GM21390 (cell line): ENCODE measurements around the gene RIPPLY3.
"Not testable (repeated sequence)": the region's sequence is repeated elsewhere in the genome, so short reads cannot be mapped to it uniquely, and the experiment has no call there.

Experiments
- ATAC-seq: cut with Tn5 transposase; IDR thresholded peaks from one replicate; pipeline ENCODE4 v1.9.1; 2021; ENCODE audit not compliant: unreplicated experiment

Gene RIPPLY3

DNA sequence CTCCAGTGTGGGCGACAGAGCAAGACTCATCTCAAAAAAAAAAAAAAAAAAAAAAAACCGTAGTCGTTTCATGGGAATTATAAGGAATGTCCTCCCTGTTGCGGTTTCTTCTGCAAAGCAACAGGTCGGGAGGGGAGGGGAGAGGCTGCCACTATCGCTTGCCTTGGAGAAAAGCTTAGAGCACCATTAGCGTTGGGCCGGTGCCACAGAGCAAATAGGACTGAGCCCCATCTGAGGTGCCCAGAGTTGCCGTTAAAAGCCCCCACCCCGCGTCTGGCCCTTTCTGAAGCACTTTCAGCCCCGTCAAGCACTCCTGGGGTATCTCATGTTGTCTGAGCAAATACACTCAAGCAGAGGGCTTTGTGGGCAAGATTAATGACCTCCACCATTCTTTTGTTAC, 2.2 kb downstream of the RIPPLY3 start:
- ATAC-seq = no peak

DNA sequence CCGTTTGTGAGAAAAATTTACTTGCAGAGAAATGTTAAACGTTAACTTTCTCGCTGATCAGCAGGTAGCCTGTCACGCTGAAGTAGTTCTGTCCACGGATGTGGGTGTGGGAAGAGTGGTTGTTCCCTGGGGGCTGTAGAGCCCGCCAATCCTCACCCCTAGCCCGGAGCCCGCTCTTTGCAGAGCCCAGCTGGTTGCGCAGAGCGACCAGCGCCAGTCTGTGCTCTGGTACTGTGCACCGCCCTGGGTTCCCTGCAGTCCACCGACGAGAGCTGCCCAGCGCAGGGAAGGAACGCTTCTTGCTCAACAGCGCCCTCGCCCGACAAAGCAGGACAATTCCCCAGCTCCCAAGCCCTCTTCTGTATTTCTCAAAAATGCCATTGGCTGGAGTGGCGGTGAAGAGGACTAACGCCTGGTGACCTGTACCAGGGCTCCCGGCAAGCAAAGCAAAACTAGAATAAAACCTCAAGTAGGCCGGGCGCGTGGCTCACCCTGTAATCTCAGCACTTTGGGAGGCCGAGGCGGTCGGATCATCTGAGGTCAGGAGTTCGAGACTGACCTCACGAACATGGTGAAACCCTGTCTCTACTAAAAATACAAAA, 3.3 kb downstream of the RIPPLY3 start:
- ATAC-seq = peak; percentile 92

DNA sequence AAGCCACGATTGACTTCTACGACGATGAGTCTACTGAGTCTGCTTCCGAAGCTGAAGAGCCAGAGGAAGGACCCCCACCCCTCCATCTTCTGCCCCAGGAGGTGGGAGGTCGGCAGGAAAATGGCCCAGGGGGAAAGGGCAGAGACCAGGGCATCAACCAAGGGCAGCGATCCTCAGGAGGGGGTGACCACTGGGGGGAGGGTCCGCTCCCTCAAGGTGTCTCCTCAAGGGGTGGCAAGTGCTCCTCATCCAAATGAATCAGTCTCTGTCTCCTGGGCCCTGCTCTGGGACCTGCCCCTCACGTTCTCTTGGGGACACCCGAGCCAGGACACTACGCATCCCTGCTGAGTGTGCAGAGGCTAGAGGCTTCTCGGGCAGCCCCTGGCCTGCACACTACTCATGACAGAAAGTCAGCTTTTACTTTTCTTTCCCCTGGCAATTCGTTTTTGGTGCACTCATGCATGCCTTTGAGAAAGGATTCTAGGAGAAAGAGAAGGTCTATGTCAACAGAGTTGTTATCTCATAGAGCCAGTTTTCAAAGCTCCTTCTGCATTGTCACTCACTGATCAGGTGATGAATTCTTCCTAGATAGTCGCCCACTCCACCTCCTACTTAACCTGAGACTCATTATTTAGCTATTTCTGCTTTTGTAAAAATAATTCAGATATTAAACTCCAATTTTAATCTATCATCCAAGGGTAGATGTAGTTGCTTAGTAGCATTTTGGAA, 11.6 kb downstream of the RIPPLY3 start:
- ATAC-seq = no peak

DNA sequence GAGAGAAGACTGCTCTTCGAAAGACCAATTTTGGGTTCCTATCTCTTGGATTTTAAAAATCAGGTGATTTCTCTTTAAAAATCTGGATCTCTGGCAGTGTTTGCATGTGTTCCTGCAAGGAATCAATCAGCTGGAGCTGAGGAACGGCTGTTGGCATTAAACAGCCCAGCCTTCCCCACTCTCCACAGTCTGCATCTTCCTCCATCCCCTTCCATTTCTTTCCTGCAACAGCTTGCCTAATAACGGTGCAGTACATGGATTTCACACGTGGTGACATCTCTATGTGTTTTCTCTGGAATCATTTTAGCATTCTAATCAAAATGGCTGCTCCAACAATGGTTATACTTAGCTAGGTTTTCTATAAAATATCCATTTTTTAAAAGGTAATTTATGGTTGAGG, 20.0 kb downstream of the RIPPLY3 start:
- ATAC-seq = no peak

DNA sequence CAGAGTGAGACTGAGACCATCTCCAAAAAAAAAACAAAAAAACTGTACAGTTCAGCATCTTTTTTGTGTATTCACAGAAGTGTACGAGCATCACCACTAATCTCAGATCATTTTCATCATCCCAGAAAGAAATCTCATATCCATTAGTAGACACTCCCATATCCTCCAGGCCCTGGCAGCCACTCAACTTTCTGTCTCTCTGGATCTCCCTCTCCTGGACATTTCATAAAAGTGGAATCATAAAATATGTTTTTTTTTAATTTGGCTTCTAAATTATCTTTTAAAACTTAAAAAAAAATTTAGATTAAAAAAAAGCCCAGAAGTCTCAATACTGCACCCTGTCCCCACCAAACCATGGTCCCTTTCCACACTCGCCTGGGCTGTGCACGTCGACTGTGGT, 22.1 kb downstream of the RIPPLY3 start:
- no peak for ATAC-seq

DNA sequence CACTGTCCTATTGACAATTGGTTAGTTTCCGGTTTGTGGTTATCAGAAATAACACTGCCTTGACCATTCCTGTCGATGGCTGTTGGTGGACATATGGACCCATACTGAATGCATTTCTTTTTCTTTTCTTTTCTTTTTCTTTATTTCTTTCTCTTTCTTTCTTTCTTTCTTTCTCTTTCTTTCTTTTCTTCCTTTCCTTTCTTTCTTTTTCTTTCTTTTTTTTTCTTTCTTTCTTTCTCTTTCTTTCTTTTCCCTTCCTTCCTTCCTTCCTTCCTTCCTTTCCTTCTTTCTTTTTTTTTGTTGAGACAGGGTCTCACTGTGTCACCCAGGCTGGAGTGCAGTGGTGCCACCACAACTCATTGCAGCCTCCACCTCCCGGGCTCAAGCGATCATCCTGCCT, 24.4 kb downstream of the RIPPLY3 start:
- ATAC-seq = no peak

DNA sequence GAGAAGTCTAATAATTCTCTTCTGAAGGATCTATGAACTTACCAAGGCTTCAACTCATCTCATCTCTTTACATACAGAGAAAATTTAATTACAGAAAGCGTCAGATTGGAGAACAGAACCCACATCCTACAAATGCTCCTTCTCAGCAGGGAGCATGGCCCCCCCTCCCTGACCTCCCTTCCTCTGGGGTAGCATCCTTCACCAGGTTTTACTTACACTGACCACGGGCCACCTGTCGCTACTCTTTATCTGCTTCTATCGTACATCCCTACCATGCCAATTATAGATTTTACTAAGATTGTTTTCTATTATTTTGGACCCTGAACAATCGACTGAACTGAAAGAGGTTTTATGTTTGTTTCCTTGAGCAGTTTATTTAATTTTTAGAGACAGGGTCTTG, 25.8 kb downstream of the RIPPLY3 start:
- ATAC-seq = no peak

DNA sequence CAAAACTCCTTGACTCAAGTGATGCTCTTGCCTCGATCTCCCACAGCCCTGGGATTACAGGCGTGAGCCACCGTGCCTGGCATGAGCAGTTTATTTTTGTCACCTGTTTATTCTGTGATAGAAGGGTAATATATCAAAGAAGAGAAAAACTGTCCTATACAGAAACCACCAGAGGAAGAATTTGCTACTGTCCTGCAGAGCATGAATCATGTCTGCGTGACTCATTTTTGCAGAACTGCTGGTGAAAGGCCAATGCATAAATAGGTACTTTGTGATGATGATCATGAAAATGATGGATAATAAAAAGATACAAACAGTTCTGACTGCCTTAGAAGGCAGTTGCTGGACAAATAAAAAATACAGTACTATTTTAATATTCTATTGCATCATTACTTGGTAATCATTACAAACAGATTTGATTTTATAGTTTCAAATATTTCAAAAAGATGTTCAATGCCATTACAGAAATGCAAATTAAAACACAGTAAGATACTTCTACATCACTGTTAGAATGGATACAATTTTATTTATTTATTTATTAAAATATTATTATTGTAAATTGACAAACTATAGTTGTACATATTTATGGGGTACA, 26.5 kb downstream of the RIPPLY3 start:
- no peak for ATAC-seq

DNA sequence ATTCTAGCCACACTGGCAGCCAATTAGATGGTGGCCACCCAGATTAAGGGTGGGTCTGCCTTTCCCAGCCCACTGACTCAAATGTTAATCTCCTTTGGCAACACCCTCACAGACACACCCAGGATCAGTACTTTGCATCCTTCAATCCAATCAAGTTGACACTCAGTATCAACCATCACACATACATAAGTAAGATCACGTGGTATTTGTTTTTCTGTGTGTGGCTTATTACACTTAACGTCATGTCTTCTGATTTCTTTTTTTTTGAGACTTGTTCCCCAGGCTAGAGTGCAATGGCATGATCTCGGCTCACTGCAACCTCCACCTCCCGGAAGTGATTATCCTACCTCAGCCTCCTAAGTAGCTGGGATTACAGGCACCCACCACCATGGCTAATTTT, 27.9 kb downstream of the RIPPLY3 start:
- ATAC-seq = not testable (repeated sequence)

DNA sequence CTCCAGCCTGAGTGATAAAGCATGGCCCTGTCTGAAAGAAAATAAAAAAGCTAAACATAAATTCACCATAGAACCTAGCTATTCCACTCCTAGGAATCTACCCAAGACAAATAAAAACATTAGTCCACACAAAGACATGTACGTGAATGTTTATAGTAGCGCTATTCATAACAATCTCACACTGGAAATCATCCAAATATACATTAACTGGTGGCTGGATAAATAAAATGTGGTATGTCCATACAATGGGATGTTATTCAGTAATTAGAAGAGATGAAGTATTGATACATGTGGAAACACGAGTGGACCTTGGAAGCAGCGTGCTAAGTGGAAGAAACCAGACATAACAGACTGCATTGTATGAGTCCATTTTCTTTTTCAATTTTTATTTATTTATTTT, 29.7 kb downstream of the RIPPLY3 start:
- no peak for ATAC-seq

DNA sequence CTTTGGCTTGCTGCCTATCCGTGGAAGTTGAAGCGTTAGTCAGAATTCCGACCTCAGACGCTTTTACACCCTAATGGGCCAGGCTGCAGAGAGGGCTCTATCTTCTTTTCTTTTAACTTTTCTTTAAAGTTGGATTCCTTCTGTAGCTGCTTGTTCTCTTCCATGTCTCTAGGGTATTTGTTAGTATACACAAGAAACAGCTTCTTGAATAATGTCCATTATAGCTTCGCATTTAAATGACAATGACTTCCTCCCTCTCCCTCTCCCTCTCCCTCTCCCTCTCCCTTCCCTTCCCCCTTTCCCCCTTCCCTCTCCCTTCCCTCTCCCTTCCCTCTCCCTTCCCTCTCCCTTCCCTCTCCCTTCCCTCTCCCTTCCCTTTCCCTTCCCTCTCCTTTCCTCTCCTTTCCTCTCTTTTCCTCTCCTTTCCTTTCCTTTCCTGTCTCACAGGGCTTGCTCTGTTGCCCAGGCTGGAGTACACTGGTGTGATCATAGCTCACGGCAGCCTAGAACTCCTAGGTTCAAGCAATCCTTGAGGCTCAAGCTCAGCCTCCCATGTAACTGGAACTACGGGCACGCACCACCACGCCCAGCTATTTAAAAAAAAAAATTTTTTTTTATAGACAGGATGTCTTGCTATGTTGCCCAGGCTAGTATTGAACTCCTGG, 33.0 kb downstream of the RIPPLY3 start:
- no peak for ATAC-seq

DNA sequence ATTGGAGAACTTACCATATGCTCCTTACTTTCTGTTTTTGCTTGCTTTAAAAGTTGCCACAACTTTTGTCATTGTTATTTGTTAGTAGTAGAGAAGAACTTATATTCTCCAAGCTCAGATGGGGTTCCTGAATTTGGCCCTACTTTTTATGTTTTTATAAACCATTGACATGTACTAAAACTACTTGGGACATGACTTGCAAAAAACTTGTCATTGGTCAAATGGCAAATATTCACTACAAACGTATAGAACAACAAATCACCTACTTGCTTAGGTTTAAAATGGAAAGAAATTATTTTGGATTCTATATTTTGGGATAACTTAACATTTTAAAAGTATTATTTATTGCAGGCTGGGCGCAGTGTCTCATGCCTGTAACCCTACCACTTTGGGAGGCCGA, 33.7 kb downstream of the RIPPLY3 start:
- ATAC-seq = no peak

DNA sequence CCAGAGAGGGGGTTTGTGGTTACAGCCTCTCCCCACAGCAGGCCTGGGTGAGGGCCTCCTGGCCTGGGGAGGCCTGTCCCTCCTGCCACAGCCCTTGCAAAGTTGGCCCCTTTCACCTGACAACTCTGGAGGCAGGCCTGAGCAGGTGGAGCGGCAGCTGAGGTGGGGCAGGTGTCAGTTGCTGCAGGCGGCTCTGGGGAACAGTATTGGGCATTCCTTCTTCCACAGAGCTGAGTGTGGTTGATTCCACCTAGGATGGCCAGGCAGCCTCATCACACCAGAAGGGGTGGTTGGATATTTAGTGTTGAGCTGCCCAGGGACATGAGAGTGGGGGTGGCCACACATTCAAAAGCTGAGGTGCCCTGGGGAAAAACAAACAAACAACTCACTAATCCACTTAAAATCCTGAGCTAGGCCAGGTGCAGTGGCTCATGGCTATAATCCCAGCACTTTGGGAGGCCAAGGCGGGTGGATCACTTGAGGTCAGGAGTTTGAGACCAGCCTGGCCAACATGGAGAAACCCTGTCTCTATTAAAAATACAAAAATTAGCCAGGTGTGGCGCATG, 35.3 kb downstream of the RIPPLY3 start:
- ATAC-seq = no peak

DNA sequence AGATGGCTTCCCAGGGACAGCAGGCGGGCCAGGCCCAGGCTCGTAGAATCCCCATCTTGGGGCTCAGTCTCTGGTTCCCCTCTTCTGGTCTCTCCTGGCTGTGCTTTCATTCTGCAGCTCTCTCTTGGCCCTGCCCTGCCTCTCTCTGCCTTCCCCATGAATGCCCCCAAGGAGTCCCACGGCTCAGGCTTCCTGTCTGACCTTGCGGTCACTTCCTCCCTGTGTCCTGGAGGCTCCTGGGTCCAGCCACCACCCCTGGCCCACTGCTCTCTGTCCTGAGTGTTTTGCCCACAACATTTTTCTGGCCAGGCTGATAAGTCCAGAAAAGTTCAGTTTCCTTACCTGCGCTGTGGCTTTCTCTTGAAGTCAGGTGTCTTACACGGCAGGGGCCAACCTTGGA, 37.3 kb downstream of the RIPPLY3 start:
- no peak for ATAC-seq

DNA sequence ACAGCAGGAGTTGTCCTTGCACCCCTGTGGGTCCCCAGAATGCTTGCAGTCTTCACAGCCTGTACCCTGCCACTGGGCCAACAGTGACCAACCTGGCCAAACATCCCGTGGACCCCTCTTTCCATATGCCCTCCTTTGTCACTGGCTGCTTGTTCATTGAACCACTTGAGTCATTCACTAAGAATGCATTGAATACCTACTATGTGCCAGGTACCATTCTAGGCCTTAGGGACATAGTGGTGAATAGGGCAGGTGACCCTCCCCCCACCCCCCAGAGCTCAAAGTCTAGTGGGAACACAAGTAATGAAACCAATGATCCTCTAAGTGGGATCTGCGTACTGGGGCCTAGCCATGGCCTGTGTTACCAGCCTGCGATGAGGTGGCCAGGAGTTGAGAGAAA, 38.1 kb downstream of the RIPPLY3 start:
- ATAC-seq = no peak

DNA sequence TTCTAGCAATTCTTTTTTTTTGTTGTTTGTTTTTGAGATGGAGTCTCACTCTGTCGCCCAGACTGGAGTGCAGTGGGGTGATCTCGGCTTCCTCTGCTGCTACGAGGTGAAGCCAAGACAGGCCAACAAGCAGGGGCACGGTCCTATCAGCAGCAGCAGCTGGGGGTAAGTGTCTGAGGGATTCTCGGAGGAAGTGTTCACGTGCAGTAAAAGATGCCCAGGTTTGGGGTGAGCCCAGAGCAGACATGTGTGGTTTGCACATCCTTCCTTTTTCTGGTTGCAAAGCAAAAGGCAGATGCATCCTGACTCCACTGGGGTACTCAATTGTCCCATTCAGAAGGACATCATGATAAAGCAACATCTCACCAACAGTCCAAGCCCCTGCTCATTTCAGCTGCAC, 38.6 kb downstream of the RIPPLY3 start:
- no peak for ATAC-seq

DNA sequence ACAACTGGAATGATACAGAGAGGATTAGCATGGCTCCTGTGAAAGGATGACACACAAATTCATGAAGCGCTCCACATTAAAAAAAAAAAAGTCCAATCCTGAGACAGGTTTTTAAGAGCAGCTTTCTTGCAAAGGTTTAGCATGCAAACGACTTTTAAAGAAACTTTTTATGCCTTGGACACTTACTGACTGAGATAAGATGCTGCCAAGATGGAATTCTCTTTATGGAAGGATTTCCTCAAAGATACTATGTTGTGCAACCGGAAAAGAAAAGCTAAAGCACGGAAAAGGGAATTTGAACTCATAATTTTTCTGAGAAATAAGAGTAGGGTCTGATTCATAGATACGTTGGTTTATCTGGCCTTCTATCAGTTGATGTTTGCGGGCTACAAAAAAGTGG, 39.1 kb downstream of the RIPPLY3 start:
- ATAC-seq = no peak

DNA sequence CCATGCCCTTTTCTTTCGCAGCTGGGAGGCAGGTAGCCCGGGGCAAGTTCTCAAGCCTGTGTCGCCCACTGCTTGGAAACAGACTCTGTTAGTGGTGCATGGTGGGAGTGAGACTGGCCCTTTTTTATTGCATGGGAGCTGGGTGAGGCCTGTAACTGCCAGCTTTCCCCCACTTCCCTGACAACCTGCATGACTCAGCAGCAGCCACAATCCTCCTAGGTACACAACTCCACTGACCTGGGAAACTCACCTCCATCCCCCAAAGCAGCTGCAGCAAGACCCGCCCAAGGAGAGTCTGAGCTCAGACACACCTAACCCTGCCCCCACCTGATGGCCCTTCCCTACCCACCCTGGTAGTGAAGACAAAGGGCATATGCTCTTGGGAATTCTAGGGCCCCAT, 40.6 kb downstream of the RIPPLY3 start:
- ATAC-seq = no peak

DNA sequence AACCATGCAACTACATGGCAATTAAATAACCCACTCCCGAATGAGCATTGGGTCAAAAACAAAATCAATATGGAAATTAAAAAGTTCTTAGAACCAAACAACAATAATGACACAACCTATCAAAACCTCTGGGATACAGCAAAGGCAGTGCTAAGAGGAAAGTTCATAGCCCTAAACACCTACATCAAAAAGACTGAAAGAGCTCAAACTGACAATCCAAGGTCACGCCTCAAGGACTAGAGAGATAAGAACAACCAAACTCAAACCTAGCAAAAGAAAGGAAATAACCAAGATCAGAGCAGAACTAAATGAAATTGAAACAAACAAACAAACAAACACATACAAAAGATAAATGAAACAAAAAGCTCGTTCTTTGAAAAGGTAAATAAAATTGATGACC, 43.2 kb downstream of the RIPPLY3 start:
- ATAC-seq = not testable (repeated sequence)

DNA sequence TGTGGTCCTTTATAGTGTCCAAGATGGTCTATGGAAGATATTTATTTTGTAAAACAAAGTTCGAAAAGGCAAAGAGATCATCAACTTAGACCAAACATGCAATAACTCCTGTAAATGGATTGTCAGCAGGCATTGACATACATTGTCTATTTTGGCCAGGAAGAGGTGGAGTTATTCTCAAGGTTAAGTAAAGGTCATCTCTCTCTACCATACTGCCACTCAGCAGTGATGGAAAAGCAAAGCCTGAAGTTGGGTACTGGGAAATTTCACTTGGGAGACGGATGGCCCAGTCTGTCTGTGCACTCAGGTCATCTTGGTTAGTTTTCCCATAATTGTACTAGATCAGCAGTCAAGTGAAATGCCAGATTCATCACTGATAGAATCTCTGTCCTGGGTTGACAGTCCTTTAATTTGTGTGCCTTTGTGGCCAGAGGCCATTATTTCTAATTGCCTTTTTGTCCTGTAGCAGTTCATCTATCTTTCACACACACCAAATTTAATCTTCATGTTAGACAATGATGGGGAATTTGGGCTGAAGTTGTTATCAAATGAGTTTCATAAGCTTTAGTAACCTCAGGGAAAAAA, 48.9 kb downstream of the RIPPLY3 start:
- ATAC-seq = no peak

DNA sequence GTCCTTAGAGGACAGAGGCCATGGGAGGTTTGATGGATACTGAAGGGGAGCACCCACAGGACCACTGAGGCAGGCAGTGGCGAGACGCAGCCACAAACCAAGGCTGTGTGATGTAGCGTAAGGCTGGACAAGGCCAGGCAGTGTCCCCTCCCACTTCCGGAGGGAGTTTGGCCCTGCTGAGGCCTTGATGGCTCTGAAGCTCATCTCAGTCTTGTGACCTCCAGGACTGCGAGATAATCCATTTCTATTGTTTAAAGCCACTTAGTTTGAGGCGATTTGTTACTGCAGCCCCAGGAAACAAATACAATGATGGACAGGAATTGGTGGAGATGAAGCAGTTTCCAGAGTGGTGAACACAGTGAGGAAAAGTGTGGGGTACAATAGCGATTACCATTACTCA, 51.1 kb downstream of the RIPPLY3 start:
- no peak for ATAC-seq
